HG02973 (cell line): Measurements from ENCODE around the gene STXBP6.

Experiments
- ATAC-seq: cut with Tn5 transposase; IDR thresholded peaks from one replicate; pipeline ENCODE4 v1.9.1; 2021; ENCODE audit warnings: moderate library complexity; ENCODE audit not compliant: unreplicated experiment

Gene STXBP6

GRCh38 chr14:24892497-24893051, 157.4 kb downstream of the STXBP6 start:
- no peak for ATAC-seq

GRCh38 chr14:24891987-24892496, 157.9 kb downstream of the STXBP6 start:
- no peak for ATAC-seq

- no peak for ATAC-seq
Observed at GRCh38 chr14:24890716-24891115, 159.2 kb downstream of the STXBP6 start.

GRCh38 chr14:24889843-24890242, 160.1 kb downstream of the STXBP6 start:
- ATAC-seq: no peak

- ATAC-seq: no peak
Observed at GRCh38 chr14:24888532-24888931, 161.4 kb downstream of the STXBP6 start.

- no peak for ATAC-seq
Observed at GRCh38 chr14:24887623-24888304, 162.2 kb downstream of the STXBP6 start.

- no peak for ATAC-seq
Observed at GRCh38 chr14:24885410-24885913, 164.5 kb downstream of the STXBP6 start.

- no peak for ATAC-seq
Observed at GRCh38 chr14:24883576-24883975, 166.4 kb downstream of the STXBP6 start.

GRCh38 chr14:24881116-24881893, 168.6 kb downstream of the STXBP6 start:
- ATAC-seq: no peak

GRCh38 chr14:24880689-24881088, 169.3 kb downstream of the STXBP6 start:
- no peak for ATAC-seq

GRCh38 chr14:24879661-24880386, 170.1 kb downstream of the STXBP6 start:
- ATAC-seq: no peak

GRCh38 chr14:24876996-24877395, 173.0 kb downstream of the STXBP6 start:
- no peak for ATAC-seq

- no peak for ATAC-seq
Observed at GRCh38 chr14:24875991-24876878, 173.7 kb downstream of the STXBP6 start.

- ATAC-seq: no peak
Observed at GRCh38 chr14:24875203-24875838, 174.6 kb downstream of the STXBP6 start.

- no peak for ATAC-seq
Observed at GRCh38 chr14:24874514-24875202, 175.3 kb downstream of the STXBP6 start.

- ATAC-seq: no peak
Observed at GRCh38 chr14:24873551-24873950, 176.4 kb downstream of the STXBP6 start.

- ATAC-seq: no peak
Observed at GRCh38 chr14:24870949-24871701, 178.8 kb downstream of the STXBP6 start.

- no peak for ATAC-seq
Observed at GRCh38 chr14:24868389-24868788, 181.6 kb downstream of the STXBP6 start.
